Stimulated activated CD4-positive, alpha-beta T cell treated with anti-CD3 and anti-CD28 coated beads, Interleukin-1b, Interleukin-23, amount 100 ng/mL, for 24 hours (primary cell): Measurements from ENCODE around the gene CRYBB3.
"Not testable (repeated sequence)": the region's sequence is repeated elsewhere in the genome, so short reads cannot be mapped to it uniquely, and the experiment has no call there.

Source experiments
- DNase-seq, 4 experiments: peaks; one replicate each; pipeline ENCODE4 v3.0.0-alpha.2; 2020; ENCODE audit warnings: low read depth in 4 of 4, low spot score in 1 of 4

The CRYBB3 gene

DNA sequence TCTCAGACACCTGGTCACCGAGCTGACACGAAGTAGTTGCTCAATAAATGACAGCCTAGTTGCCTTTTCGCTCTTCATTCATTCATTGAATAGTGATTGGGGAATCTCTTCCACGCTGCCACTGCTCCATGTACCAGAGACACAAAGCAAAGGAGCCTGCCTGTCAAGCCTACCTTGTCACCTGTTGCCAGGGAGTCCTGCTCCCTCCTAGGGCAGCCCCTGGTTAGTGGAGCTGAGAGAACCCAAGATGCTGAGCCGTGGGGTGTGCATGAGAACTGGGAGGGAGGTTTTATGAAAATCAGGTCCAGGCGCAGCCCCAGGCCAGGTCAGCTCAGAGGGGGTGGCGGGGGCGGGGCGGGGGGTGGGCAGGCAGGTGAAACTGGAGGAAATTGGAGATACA lies 38.4 kb downstream of the CRYBB3 start:
- not testable (repeated sequence) for DNase-seq

DNA sequence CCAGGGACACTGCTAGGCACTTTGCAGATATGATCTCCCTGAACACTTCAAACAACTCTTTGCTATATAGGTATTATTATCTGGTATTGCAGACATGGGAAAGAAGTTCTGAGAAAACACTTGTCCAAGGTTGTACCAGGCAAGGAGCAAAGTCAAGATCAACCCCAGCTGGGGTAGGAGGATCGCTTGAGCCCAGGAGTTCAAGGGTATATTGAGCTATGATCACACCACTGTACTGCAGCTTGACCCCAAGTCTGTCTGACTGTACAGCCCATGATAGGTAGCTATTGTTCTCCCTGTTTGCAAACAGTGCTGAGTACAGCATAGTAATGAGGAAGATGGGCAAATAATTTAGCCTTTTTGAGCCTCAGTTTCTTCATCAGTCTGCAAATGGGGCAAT lies 55.5 kb downstream of the CRYBB3 start:
- not testable (repeated sequence) for DNase-seq
